ENCODE data around the gene HOXC5.

GRCh38 chr12:54052438-54053002 is 19.7 kb downstream of the HOXC5 start:
- TF ChIP-seq CTCF (IDR thresholded peaks at IDR 0.05): no peak
- TF ChIP-seq POLR2A (IDR thresholded peaks at IDR 0.05): no peak

All from lower leg skin (tissue), 3 donors.